SK-N-SH treated with all-trans-retinoic acid at 6 μM for 48 hours (cell line): ENCODE measurements around the gene GAK.

ENCODE experiments used
- CSRNP3 ChIP-seq: fragments of 250-450 bp; sonication (Bioruptor Pico); IDR thresholded peaks from 2 replicates; pipeline ENCODE4 v1.5.1; 2021; ENCODE audit warnings: mild to moderate bottlenecking, moderate library complexity
- ZFP30 ChIP-seq: fragments of 450-650 bp; formaldehyde crosslinking; IDR thresholded peaks from 2 replicates; pipeline ENCODE4 v1.5.0; 2022; ENCODE audit warnings: mild to moderate bottlenecking, moderate library complexity

DNA sequence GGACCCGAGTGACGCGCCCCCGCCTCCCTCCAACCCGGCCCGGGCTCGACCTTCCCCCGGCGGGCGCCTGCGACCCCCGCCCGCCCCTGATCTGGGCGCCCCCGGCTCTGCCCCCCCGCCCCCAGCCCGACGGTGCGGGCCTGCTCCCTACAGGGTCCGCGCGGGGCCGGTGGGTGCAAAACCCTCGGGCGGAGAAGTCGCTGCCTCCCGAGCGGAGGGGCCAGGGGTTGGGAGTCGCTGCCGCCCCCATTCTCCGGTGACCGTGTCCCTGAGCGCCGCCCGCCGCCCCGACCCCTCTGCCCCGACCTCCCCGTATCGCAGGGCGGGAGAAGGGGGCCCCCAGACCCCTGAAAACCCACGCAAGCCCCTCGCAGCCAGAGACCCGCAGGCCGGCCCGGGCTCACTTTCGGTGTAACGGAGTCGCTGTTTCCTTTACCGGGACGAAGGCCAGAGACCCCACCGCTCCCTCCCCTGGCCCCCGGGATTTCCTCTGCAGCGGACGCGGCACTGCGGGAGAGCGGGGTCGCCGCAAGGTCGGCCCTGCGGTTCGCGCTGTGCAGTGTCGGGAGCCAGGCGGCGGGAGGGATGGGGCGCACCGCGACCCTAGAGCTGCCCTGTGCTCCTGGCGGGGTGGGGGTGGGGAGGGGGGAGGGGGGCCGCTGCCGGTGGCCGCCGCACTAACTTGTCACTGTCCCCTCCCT lies 105.5 kb downstream of the GAK start:
- TF ChIP-seq ZFP30 (CRISPR knock-in tag) (no peak), CSRNP3 (no peak)
